Vagina (tissue), 2 donors: ENCODE data around the gene EGFR.

Source experiments
- POLR2A ChIP-seq, 2 donors: fragments of 450-650 bp; IDR thresholded peaks; one replicate each; pipeline ENCODE4 v1.6.1; 2017; ENCODE audit warnings: antibody characterized with exemption in 2 of 2, mild to moderate bottlenecking in 2 of 2, moderate library complexity in 2 of 2
- POLR2AphosphoS5 ChIP-seq, 2 donors: sonication (generic); formaldehyde crosslinking; IDR thresholded peaks; one replicate each; pipeline ENCODE4 v1.9.0; 2017; ENCODE audit warnings: antibody characterized with exemption in 2 of 2, mild to moderate bottlenecking in 2 of 2, low read depth in 1 of 2; ENCODE audit not compliant: insufficient read depth in 1 of 2
- TF ChIP-seq, protein P1 (sequence below), 3 experiments: fragments of 450-650 bp in 2 of 3; fragments of 200-600 bp in 1 of 3; sonication (generic) in 1 of 3; IDR thresholded peaks; one replicate each; pipeline ENCODE4 v1.5.1; 2017 to 2019; ENCODE audit warnings: antibody characterized with exemption in 3 of 3, mild to moderate bottlenecking in 2 of 3, moderate library complexity in 2 of 3

- TF ChIP-seq POLR2A (IDR thresholded peaks at IDR 0.05) (no peak), POLR2AphosphoS5 (IDR thresholded peaks at IDR 0.05; ENCODE audit: insufficient read depth in 1 of 2, low read depth in 1 of 2) (no peak)
- TF ChIP-seq, protein P1, sequence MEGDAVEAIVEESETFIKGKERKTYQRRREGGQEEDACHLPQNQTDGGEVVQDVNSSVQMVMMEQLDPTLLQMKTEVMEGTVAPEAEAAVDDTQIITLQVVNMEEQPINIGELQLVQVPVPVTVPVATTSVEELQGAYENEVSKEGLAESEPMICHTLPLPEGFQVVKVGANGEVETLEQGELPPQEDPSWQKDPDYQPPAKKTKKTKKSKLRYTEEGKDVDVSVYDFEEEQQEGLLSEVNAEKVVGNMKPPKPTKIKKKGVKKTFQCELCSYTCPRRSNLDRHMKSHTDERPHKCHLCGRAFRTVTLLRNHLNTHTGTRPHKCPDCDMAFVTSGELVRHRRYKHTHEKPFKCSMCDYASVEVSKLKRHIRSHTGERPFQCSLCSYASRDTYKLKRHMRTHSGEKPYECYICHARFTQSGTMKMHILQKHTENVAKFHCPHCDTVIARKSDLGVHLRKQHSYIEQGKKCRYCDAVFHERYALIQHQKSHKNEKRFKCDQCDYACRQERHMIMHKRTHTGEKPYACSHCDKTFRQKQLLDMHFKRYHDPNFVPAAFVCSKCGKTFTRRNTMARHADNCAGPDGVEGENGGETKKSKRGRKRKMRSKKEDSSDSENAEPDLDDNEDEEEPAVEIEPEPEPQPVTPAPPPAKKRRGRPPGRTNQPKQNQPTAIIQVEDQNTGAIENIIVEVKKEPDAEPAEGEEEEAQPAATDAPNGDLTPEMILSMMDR (IDR thresholded peaks at IDR 0.05), result no peak
These were observed 228.6 kb downstream of the EGFR start for GRCh38 chr7:55247428-55247827.
